Measurements from ENCODE around the gene PRKAA1. TPM values are rescaled to one million over a fixed set of nuclear protein-coding genes. Genes with fewer than 3 reads are reported as not detected.

PRKAA1 gene
- polyA plus RNA-seq, 1 of the 3 experiments (the other 2 are of a cell fraction), result 23.2 TPM

DNA sequence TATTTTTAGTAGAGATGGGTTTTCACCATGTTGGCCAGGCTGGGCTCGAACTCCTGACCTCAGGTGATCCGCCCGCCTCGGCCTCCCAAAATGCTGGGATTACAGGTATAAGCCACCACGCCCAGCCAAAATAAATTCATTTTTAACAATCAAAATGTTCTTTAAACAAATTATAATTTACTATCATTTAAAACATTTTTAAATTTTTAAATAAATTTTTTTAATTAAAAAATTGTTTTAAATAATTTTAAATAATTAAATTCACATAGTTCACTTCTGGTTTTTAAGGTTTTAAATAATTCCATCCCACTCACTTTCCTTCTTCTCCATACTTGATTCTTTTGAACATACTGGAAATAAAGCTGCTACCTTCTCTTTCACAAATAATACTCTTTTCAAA is 27.4 kb downstream of the PRKAA1 start (continued):
- TF ChIP-seq RCOR1 (IDR thresholded peaks at IDR 0.05; ENCODE audit: low read length), result no peak
- TF ChIP-seq RXRA (IDR thresholded peaks at IDR 0.05; ENCODE audit: borderline replicate concordance, low read depth), result no peak
- TF ChIP-seq, protein P1, sequence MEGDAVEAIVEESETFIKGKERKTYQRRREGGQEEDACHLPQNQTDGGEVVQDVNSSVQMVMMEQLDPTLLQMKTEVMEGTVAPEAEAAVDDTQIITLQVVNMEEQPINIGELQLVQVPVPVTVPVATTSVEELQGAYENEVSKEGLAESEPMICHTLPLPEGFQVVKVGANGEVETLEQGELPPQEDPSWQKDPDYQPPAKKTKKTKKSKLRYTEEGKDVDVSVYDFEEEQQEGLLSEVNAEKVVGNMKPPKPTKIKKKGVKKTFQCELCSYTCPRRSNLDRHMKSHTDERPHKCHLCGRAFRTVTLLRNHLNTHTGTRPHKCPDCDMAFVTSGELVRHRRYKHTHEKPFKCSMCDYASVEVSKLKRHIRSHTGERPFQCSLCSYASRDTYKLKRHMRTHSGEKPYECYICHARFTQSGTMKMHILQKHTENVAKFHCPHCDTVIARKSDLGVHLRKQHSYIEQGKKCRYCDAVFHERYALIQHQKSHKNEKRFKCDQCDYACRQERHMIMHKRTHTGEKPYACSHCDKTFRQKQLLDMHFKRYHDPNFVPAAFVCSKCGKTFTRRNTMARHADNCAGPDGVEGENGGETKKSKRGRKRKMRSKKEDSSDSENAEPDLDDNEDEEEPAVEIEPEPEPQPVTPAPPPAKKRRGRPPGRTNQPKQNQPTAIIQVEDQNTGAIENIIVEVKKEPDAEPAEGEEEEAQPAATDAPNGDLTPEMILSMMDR (IDR thresholded peaks at IDR 0.05), result no peak
- no peak for TF ChIP-seq ELF1 (IDR thresholded peaks at IDR 0.05)
- no peak for TF ChIP-seq SIN3A (IDR thresholded peaks at IDR 0.05; ENCODE audit: borderline replicate concordance, low read depth, low read length)
- TF ChIP-seq, protein P2, sequence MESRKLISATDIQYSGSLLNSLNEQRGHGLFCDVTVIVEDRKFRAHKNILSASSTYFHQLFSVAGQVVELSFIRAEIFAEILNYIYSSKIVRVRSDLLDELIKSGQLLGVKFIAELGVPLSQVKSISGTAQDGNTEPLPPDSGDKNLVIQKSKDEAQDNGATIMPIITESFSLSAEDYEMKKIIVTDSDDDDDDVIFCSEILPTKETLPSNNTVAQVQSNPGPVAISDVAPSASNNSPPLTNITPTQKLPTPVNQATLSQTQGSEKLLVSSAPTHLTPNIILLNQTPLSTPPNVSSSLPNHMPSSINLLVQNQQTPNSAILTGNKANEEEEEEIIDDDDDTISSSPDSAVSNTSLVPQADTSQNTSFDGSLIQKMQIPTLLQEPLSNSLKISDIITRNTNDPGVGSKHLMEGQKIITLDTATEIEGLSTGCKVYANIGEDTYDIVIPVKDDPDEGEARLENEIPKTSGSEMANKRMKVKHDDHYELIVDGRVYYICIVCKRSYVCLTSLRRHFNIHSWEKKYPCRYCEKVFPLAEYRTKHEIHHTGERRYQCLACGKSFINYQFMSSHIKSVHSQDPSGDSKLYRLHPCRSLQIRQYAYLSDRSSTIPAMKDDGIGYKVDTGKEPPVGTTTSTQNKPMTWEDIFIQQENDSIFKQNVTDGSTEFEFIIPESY (IDR thresholded peaks at IDR 0.05; ENCODE audit: borderline replicate concordance, low read depth), result no peak
- no peak for TF ChIP-seq EZH2phosphoT487 (IDR thresholded peaks at IDR 0.05; ENCODE audit: borderline replicate concordance, low read depth)
- TF ChIP-seq GATA2 (CRISPR knock-in tag; IDR thresholded peaks at IDR 0.05), result no peak

DNA sequence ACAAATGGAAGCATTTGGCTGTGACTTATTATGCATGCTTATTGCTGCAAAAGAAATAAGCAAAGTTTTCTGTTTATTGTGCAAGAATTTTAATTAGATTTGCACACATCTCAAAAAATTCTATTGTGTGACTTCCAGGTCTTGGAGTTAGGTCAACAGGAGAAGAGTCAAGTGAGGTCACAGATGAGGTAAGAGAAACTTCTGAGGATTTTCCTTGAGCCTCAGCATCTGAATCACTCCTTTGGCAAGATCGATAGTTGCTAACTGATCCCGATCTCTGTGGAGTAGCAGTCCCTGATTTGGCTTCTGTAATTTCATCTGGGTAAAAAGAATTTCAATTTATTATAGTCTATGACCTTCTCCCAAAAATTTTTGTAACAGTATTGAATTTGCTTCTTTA is 35.5 kb downstream of the PRKAA1 start:
- Histone ChIP-seq H2AFZ (ENCODE audit: low read depth) (no peak overlapping the region), H3K4me3 (ENCODE audit: low read depth in 2 of 2, low read length in 1 of 2) (no peak overlapping the region), H3F3A (replicated peaks; ENCODE audit: insufficient read depth) (peaks cover 20% of the 10 kb centered on the region), H3K9ac (no peak overlapping the region), H3K9me2 (no peaks in the 10 kb centered on the region), H3K4me2 (no peak overlapping the region), H3K36me3 (replicated peaks in 1 of 2; ENCODE audit: control insufficient read depth in 1 of 2, insufficient read depth in 2 of 2, low read length in 1 of 2) (peaks cover 67 to 75% of the 10 kb centered on the region in 2 experiments), H3K9me3 (no peaks in the 10 kb centered on the region), H3K27me3 (ENCODE audit: insufficient read depth) (no peaks in the 10 kb centered on the region), H3K27ac (ENCODE audit: low read depth in 2 of 2, low read length in 1 of 2) (no peak overlapping the region), H3K79me2 (ENCODE audit: insufficient read depth) (peaks cover 11% of the 10 kb centered on the region; the same call in 1 of the 2 replicates), H4K20me1 (ENCODE audit: insufficient read depth) (no peaks in the 10 kb centered on the region; the same call in 1 of the 2 replicates), H3K4me1 (ENCODE audit: control insufficient read depth in 1 of 2, insufficient read depth in 2 of 2, low read depth in 1 of 2, low read length in 1 of 2) (no peaks in the 10 kb centered on the region)
- ChIA-PET CTCF (no interaction called here), POLR2A (no interaction called here)
- WGBS (ENCODE audit: low lambda C conversion rate), result 81% methylated on average over 2 of the region's 2 CpGs
- no peak for DNase-seq
- no peak for TF ChIP-seq FOXJ3 (CRISPR knock-in tag; IDR thresholded peaks at IDR 0.05)
- no peak for TF ChIP-seq NFIC (IDR thresholded peaks at IDR 0.05; ENCODE audit: borderline replicate concordance)
- TF ChIP-seq SMC3 (IDR thresholded peaks at IDR 0.05; ENCODE audit: low read depth, low read length), result no peak
- TF ChIP-seq RAD21 (IDR thresholded peaks at IDR 0.05; ENCODE audit: low read length), result no peak

DNA sequence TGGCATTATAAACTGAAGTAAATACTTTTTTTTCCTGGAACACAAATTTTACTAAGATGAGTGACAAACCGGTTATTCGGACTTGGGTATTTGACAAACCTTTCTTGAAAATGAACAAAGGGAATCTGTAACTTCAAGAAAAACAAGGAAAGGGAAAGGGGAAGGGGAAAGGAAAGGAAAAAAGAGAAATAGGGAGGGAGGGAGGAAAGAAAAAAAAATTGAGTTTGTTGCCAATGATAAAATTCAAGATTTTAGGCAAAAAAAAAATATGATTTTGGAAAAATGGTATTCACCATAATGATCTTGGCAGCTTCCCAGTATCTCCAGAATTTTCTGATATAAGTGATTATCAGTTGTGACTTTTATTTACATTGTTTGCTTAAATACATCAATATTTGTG is 40.8 kb downstream of the PRKAA1 start:
- Histone ChIP-seq H3K4me3 (ENCODE audit: low read depth in 2 of 2, low read length in 1 of 2) (no peak overlapping the region), H3K9me3 (no peaks in the 10 kb centered on the region), H3K9me2 (no peaks in the 10 kb centered on the region), H3K9ac (no peak overlapping the region), H3K4me1 (ENCODE audit: control insufficient read depth in 1 of 2, insufficient read depth in 2 of 2, low read depth in 1 of 2, low read length in 1 of 2) (peaks cover 0 to 6% of the 10 kb centered on the region in 2 experiments; a peak in 2 of 4 replicates), H3K27me3 (ENCODE audit: insufficient read depth) (no peaks in the 10 kb centered on the region), H3K36me3 (replicated peaks in 1 of 2; ENCODE audit: control insufficient read depth in 1 of 2, insufficient read depth in 2 of 2, low read length in 1 of 2) (peaks cover 25 to 27% of the 10 kb centered on the region in 2 experiments), H3F3A (replicated peaks; ENCODE audit: insufficient read depth) (peaks cover 26% of the 10 kb centered on the region), H3K79me2 (ENCODE audit: insufficient read depth) (peaks cover 24% of the 10 kb centered on the region), H3K4me2 (no peak overlapping the region), H2AFZ (ENCODE audit: low read depth) (no peak overlapping the region), H4K20me1 (ENCODE audit: insufficient read depth) (no peaks in the 10 kb centered on the region; the same call in 1 of the 2 replicates), H3K27ac (ENCODE audit: low read depth in 2 of 2, low read length in 1 of 2) (no peak overlapping the region)
- TF ChIP-seq NRF1 (IDR thresholded peaks at IDR 0.05; ENCODE audit: low read depth, low read length) (no peak), GABPA (IDR thresholded peaks at IDR 0.05; ENCODE audit: low read depth) (no peak), RCOR1 (IDR thresholded peaks at IDR 0.05; ENCODE audit: low read length) (no peak), RAD21 (IDR thresholded peaks at IDR 0.05; ENCODE audit: low read length) (no peak), GATA2 (CRISPR knock-in tag; IDR thresholded peaks at IDR 0.05) (no peak), TEAD4 (IDR thresholded peaks at IDR 0.05; ENCODE audit: borderline replicate concordance, insufficient read depth) (no peak), EZH2phosphoT487 (IDR thresholded peaks at IDR 0.05; ENCODE audit: borderline replicate concordance, low read depth) (no peak), RFX5 (IDR thresholded peaks at IDR 0.05; ENCODE audit: low read length) (no peak), SMC3 (IDR thresholded peaks at IDR 0.05; ENCODE audit: low read depth, low read length) (no peak), TAF1 (IDR thresholded peaks at IDR 0.05; ENCODE audit: borderline replicate concordance, low read depth, low read length) (no peak)
- TF ChIP-seq, protein P2 (IDR thresholded peaks at IDR 0.05; ENCODE audit: borderline replicate concordance, low read depth), result no peak
- TF ChIP-seq, protein P3, sequence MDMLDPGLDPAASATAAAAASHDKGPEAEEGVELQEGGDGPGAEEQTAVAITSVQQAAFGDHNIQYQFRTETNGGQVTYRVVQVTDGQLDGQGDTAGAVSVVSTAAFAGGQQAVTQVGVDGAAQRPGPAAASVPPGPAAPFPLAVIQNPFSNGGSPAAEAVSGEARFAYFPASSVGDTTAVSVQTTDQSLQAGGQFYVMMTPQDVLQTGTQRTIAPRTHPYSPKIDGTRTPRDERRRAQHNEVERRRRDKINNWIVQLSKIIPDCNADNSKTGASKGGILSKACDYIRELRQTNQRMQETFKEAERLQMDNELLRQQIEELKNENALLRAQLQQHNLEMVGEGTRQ (IDR thresholded peaks at IDR 0.05; ENCODE audit: borderline replicate concordance, low read depth, low read length), result no peak
- TF ChIP-seq, protein P4, sequence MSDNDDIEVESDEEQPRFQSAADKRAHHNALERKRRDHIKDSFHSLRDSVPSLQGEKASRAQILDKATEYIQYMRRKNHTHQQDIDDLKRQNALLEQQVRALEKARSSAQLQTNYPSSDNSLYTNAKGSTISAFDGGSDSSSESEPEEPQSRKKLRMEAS (IDR thresholded peaks at IDR 0.05; ENCODE audit: low read depth), result no peak
- 98% methylated on average over 2 of the region's 2 CpGs for WGBS (ENCODE audit: low lambda C conversion rate)
- ChIA-PET CTCF (no interaction called here), POLR2A (no interaction called here)
- DNase-seq, result no peak
